HG03135 (cell line): Measurements from ENCODE around the gene RRP15.

ENCODE experiments used
- ATAC-seq: cut with Tn5 transposase; IDR thresholded peaks from one replicate; pipeline ENCODE4 v1.9.1; 2021; ENCODE audit warnings: mild to moderate bottlenecking, moderate library complexity; ENCODE audit not compliant: unreplicated experiment

The RRP15 gene

DNA sequence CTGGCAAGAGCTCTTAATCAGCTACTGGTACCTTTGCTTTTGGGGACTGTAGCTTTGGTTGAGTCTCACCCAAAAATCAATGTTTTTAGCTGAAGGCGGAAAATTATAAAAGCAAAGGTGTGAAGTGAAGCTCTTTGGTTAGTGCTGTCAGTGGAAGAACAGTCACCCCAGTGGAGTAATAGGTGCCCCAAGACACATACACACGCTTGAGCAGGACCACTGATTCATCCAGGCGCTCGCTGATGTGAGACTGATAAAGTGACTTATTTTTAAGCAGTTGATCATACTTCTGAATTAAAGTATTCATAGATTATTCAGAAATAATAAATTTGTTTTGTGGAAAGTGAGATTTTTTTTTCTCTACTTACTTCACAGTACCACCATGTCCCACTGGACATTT lies 97.2 kb downstream of the RRP15 start:
- no peak for ATAC-seq

GRCh38 chr1:218383051-218383450 lies 98.0 kb downstream of the RRP15 start:
- no peak for ATAC-seq

DNA sequence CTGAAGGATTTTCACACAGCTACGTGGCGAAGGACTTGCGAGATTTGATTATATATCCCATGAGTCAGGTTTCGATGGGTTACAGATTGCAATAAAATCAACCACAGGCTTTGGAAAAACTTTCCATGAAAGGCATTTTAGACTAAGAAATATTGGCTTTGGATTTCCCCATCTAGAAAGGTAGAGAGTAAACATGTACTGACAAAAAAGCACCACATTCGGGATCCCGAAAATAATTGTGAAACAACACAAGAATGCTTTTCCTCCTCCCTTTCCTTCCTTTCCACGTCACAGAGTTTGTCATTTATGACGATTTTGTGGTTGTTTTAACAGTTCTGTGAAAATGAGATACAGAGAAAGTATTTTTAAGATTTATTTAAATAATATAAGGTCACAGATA lies 98.6 kb downstream of the RRP15 start:
- ATAC-seq: no peak

DNA sequence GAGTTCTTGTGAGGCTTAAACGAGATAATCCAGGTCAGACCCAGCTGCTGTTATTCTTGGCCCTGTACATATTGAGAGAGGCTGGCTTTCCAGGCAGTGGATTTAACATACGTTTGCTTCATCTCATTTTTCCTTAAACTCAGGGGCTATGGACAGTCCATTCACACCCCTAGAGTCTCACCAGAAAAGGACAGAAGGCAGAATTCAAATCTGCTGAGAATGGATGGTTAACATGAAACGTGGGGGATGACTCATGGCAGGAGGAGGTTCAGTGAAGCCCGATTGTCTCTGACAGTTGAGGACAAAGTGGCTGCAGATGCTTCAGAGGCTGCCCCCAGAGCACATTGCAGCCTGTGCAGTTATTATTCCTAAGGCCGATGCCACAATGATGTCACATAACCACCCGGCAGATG lies 99.5 kb downstream of the RRP15 start:
- ATAC-seq: no peak
